AG09319 (cell line): ENCODE measurements around the gene FTHL17.

Experiments
- DNase-seq: peaks from one replicate; pipeline ENCODE4 v3.0.0-alpha.2; 2010; ENCODE audit warnings: low read depth; ENCODE audit errors: extremely low read depth
- CTCF ChIP-seq: IDR thresholded peaks from 2 replicates; pipeline ENCODE4 v1.5.1; 2011; ENCODE audit warnings: low read depth, mild to moderate bottlenecking, inconsistent platforms, low read length, moderate library complexity

Gene FTHL17

GRCh38 chrX:31021537-31021936 lies 50.3 kb downstream of the FTHL17 start:
- no peak for DNase-seq
- TF ChIP-seq CTCF: no peak
